PC-9 (cell line): Measurements from ENCODE around the gene ANKRD63. TPM values are rescaled to one million over a fixed set of nuclear protein-coding genes. Genes with fewer than 3 reads are reported as not detected.

Source experiments
- BruUV-seq: library from RNA; stranded (reverse); fragments of 400-500 nt; replicated peaks from 2 replicates; lab custom pipeline; 2021; lab: Mats Ljungman, UMichigan
- CTCF ChIA-PET: fragments of 300-600 bp; sonication (Branson Sonifier 250); formaldehyde crosslinking; loops from one replicate; lab custom pipeline; 2022; ENCODE audit warnings: antibody characterized with exemption; lab: Charles Lee
- POLR2A ChIA-PET: fragments of 300-600 bp; sonication (Branson Sonifier 250); formaldehyde crosslinking; loops from one replicate; lab custom pipeline; 2022; ENCODE audit warnings: antibody characterized with exemption; ENCODE audit not compliant: unreplicated experiment; lab: Charles Lee
- DNase-seq, 2 experiments: peaks; one replicate each; pipeline versions ENCODE4 v3.0.0 to v3.0.0-alpha.2; 2015 to 2022; ENCODE audit warnings: mixed read lengths in 1 of 2
- H2AFZ ChIP-seq: fragments of 200-600 bp; sonication (generic); 2 replicates; pipeline ENCODE4 v1.8.1; 2017; ENCODE audit warnings: antibody characterized with exemption
- H3F3A ChIP-seq: fragments of 200-600 bp; sonication (generic); 2 replicates; pipeline ENCODE4 v1.8.1; 2017; ENCODE audit warnings: antibody characterized with exemption, mild to moderate bottlenecking, low read depth; ENCODE audit not compliant: insufficient read depth
- H3K27ac ChIP-seq: fragments of 200-600 bp; sonication (generic); 2 replicates; pipeline ENCODE4 v1.6.1; 2016; ENCODE audit warnings: mixed run types
- H3K27me3 ChIP-seq: fragments of 200-600 bp; sonication (generic); 2 replicates; pipeline ENCODE4 v1.6.1; 2016; ENCODE audit warnings: low read depth, mixed run types; ENCODE audit not compliant: insufficient read depth
- H3K36me3 ChIP-seq: fragments of 200-600 bp; sonication (generic); 2 replicates; pipeline ENCODE4 v1.6.1; 2016; ENCODE audit warnings: low read depth, mixed run types
- H3K4me1 ChIP-seq: fragments of 200-600 bp; sonication (generic); replicated peaks from 2 replicates; pipeline ENCODE4 v1.6.1; 2016; ENCODE audit warnings: mixed run types; ENCODE audit not compliant: insufficient read depth
- H3K4me2 ChIP-seq: fragments of 200-600 bp; sonication (generic); 2 replicates; pipeline ENCODE4 v1.6.1; 2017; ENCODE audit warnings: mixed run types
- H3K4me3 ChIP-seq: fragments of 200-600 bp; sonication (generic); 2 replicates; pipeline ENCODE4 v1.6.1; 2016; ENCODE audit warnings: mixed run types
- H3K79me2 ChIP-seq: fragments of 200-600 bp; sonication (generic); 2 replicates; pipeline ENCODE4 v1.6.1; 2017; ENCODE audit warnings: low read depth, mixed run types
- H3K9me2 ChIP-seq: fragments of 200-600 bp; sonication (generic); 2 replicates; pipeline ENCODE4 v1.8.1; 2017; ENCODE audit warnings: mild to moderate bottlenecking; ENCODE audit not compliant: insufficient read depth
- H3K9me3 ChIP-seq: fragments of 200-600 bp; sonication (generic); 2 replicates; pipeline ENCODE4 v1.8.1; 2016; ENCODE audit warnings: low read depth; ENCODE audit not compliant: insufficient read depth
- H4K20me1 ChIP-seq: fragments of 200-600 bp; sonication (generic); 2 replicates; pipeline ENCODE4 v1.8.1; 2017; ENCODE audit not compliant: insufficient read depth
- CTCF ChIP-seq: fragments of 200-600 bp; sonication (generic); conservative IDR thresholded peaks from 2 replicates; pipeline ENCODE4 v1.6.1; 2017; ENCODE audit warnings: mixed run types, antibody characterized with exemption, mild to moderate bottlenecking, moderate library complexity
- EZH2 ChIP-seq: fragments of 200-600 bp; sonication (generic); IDR thresholded peaks from 2 replicates; pipeline ENCODE4 v1.8.0; 2017; ENCODE audit warnings: antibody characterized with exemption, low read depth
- intact Hi-C: fragments of 100-400 bp; cut with micrococcal nuclease; formaldehyde crosslinking; loops from one replicate; pipeline ENCODE4 v1.10.0; 2022; ENCODE audit not compliant: unreplicated experiment
- total RNA-seq: library from RNA; stranded (reverse); gene quantifications from 2 replicates; pipeline ENCODE4 v1.2.3, GENCODE V29; 2021

Gene ANKRD63
- total RNA-seq, 1 experiment from 2014 or later: not detected

DNA sequence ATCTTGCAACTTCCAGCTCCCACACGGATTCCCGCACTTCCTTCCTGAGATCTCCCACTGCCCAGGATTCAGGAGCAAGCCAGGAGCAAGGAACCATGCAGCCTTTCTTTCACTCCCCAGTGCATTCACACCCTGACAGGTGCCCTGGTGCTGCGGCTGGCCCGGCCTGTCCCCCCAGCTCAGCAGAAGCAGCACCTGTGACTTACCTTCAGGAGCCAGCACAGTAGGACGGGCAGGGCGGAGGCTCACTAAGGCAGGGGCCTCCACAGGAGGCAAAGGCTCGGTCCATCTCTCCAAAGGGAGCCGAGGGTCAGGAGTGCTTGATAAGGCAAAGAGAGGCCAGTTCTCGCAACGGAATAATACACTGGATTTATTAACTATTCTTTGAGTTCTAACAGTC is 4.8 kb downstream of the ANKRD63 start:
- Histone ChIP-seq H3K9me3 (no peaks in the 10 kb centered on the region), H4K20me1 (no peaks in the 10 kb centered on the region), H3K4me3 (no peak overlapping the region), H3K79me2 (no peaks in the 10 kb centered on the region), H3K27ac (no peak overlapping the region), H3K4me1 (no peaks in the 10 kb centered on the region), H3F3A (no peaks in the 10 kb centered on the region), H3K36me3 (no peaks in the 10 kb centered on the region), H2AFZ (no peak overlapping the region), H3K4me2 (no peak overlapping the region), H3K9me2 (no peaks in the 10 kb centered on the region), H3K27me3 (no peaks in the 10 kb centered on the region)
- BruUV-seq: no TSS peak
- CTCF ChIA-PET: interaction anchor here (0.6 kb wide), 1 partner anchor 486 kb away, joined by 4 read pairs; no protein-coding TSS in a partner anchor
- POLR2A ChIA-PET: no interaction called here
- intact Hi-C loops: loop anchor here (2.0 to 5.0 kb wide), 3 partner anchors 61 to 614 kb away; partner anchors contain the start of gene VPS18
- TF ChIP-seq EZH2 (no peak), CTCF (no peak)
- DNase-seq: no peak

DNA sequence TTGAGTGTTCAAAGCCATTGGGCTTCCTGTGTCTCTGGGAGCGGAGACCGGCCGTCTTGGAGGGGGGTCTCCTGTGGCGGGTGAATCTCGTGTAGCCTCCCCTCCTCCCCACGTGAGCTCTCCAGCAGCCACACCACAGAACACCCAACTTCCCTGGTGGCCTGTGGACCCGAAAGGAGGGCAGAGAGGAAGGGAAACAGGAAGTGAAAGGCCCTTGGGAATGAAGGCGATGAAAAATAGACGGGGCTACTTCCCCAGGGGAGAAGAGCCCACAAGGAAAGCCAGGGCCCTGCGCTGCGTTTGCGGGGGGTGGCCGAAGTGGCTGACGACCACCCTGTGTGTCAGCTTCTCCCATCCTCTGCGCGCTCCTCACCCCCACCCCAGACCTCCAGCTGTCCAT is 5.4 kb downstream of the ANKRD63 start:
- Histone ChIP-seq H3K27ac (no peak overlapping the region), H3K9me2 (no peaks in the 10 kb centered on the region), H2AFZ (no peak overlapping the region), H3K79me2 (no peaks in the 10 kb centered on the region), H3K36me3 (no peaks in the 10 kb centered on the region), H3F3A (no peaks in the 10 kb centered on the region), H3K9me3 (no peaks in the 10 kb centered on the region), H3K4me3 (no peak overlapping the region), H3K4me1 (no peaks in the 10 kb centered on the region), H3K27me3 (no peaks in the 10 kb centered on the region), H3K4me2 (no peak overlapping the region), H4K20me1 (no peaks in the 10 kb centered on the region)
- intact Hi-C loops: loop anchor here (5.0 kb wide), 1 partner anchor 615 kb away; the partner anchor contains the start of gene VPS18
- TF ChIP-seq EZH2: no peak
- TF ChIP-seq CTCF: no peak
- no peak for DNase-seq
- ChIA-PET POLR2A (no interaction called here), CTCF (interaction anchor here (0.6 kb wide), 3 partner anchors 43 to 485 kb away, joined by 3 to 4 read pairs (median 4); no protein-coding TSS in a partner anchor)
- no TSS peak for BruUV-seq

DNA sequence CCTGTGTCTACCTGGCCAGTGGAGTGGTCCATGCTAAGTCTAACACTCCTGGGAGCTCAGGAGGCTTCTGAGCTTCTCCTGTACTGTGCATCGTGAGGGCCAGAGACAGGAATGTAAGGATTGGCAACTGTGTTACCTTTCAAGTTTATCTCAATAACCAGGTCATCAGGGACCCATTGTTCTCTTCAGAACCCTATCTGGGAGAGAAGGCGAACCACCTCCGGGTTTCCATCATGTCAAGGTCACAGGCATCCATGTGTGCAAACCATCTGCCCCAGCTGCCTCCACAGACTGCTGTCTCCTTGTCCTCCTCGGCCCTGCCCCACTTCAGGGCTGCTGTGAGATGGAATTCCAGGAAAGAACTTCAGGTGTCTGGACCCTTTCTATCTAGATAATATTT is 5.9 kb downstream of the ANKRD63 start:
- H4K20me1 ChIP-seq: no peaks in the 10 kb centered on the region
- ChIA-PET CTCF (interaction anchor here (0.6 kb wide), 2 partner anchors 43 to 145 kb away, joined by 3 to 4 read pairs; no protein-coding TSS in a partner anchor), POLR2A (no interaction called here)
- intact Hi-C loops: loop anchor here (5.0 kb wide), 1 partner anchor 615 kb away; the partner anchor contains the start of gene VPS18
- no peaks in the 10 kb centered on the region for H3K9me3 ChIP-seq
- H3K4me2 ChIP-seq: no peak overlapping the region
- BruUV-seq: TSS peak; percentile 16
- TF ChIP-seq EZH2 (no peak), CTCF (no peak)
- no peaks in the 10 kb centered on the region for H3K36me3 ChIP-seq
- no peaks in the 10 kb centered on the region for H3K9me2 ChIP-seq
- H3F3A ChIP-seq: no peaks in the 10 kb centered on the region
- no peak for DNase-seq
- no peaks in the 10 kb centered on the region for H3K79me2 ChIP-seq
- H2AFZ ChIP-seq: no peak overlapping the region
- no peak overlapping the region for H3K4me3 ChIP-seq
- no peaks in the 10 kb centered on the region for H3K27me3 ChIP-seq
- H3K27ac ChIP-seq: no peak overlapping the region
- H3K4me1 ChIP-seq: no peaks in the 10 kb centered on the region
